GM19468 (cell line): ENCODE measurements around the gene AHCY.
"Not testable (repeated sequence)": the region's sequence is repeated elsewhere in the genome, so short reads cannot be mapped to it uniquely, and the experiment has no call there.

Experiments used
- ATAC-seq: cut with Tn5 transposase; IDR thresholded peaks from one replicate; pipeline ENCODE4 v1.9.1; 2021; ENCODE audit warnings: mild to moderate bottlenecking, moderate library complexity, moderate number of reproducible peaks; ENCODE audit not compliant: unreplicated experiment; ENCODE audit errors: extremely low read depth

The AHCY gene

DNA sequence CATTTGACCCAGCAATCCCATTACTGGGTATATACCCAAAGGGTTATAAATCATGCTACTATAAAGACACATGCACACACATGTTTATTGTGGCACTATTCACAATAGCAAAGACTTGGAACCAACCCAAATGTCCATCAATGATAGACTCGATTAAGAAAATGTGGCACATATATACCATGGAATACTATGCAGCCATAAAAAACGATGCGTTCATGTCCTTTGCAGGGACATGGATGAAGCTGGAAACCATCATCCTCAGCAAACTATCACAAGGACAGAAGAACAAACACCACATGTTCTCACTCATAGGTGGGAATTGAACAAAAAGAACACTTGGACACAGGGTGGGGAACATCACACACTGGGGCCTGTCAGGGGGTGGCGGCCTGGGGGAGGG is 25.1 kb upstream of the AHCY start:
- not testable (repeated sequence) for ATAC-seq

- ATAC-seq: no peak
These were observed 21.4 kb upstream of the AHCY start for GRCh38 chr20:34324541-34324940.

DNA sequence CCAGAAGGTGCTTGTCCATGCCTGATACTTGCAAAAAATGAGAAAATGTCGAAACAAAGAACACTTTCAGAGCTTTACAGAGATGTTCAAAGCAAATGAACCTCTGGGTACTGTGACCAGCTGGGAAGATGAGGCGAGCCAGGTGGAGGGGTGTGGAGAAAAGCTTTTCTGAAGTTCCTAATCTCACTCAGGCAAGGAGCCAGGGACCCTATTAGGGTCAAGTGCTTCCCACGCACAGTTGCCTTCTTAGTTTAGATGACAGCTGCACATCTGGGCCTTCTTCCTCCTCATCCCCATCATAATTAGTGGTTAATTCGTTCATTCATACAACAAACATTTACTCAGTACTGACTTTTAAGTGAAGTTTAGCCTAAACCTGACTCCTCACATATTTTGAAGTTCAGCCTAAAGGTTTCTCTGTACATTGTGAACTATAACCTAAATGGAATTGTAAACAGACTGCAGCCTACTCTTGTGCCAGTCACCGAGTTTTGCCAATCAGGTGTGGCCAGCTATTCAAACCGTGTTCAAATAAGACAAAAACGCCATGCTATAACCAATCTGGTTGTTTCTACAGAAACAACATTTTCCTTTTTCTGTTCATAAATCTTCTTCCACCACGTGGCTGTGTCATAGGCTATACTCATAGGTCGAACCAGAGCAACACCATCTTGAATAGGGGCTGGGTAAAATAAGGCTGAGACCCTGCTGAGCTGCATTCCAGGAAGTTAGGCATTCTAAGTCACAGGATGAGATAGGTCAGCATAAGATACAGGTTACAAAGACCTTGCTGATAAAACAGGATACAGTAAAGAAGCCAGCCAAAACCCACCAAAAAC is 19.3 kb upstream of the AHCY start:
- ATAC-seq: no peak

- no peak for ATAC-seq
These were observed 17.7 kb upstream of the AHCY start for GRCh38 chr20:34320861-34321260.

DNA sequence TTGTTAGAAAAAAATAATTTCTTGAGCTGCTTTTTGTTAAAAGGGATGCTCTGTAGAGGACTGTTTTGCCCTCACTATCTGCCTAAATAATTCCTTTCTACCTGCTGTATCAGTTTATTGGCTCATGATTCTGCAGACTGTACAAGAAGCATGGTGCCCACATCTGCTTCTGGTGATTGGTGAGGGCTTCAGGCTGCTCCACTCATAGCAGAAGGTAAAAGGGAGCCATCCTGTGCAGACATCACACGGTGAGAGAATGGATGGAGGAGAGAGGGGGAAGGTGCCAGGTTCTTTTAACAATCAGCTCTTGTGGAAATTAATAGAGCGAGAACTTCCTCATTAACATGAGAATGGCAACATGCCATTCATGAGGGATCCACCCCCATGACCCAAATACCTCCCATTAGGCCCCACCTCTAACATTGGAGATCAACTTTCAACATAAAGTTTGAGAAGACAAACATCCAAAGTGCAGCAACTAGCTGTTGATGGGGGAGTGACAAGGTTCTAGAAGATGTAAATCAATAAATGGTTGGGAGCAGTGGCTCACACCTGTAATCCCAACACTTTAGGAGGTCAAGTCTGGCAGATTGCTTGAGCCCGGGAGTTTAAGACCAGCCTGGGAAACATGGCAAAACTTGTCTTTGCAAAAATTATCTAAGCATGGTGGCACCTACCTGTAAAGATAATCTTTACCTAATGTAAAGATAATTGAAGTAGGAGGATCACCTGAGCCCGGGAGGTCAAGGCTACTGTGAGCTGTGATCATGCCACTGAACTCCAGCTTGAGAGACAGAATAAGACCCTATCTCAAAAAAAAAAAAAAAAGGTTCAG is 15.7 kb upstream of the AHCY start:
- ATAC-seq: no peak

- no peak for ATAC-seq
These were observed 13.2 kb upstream of the AHCY start for GRCh38 chr20:34316196-34316814.

GRCh38 chr20:34315236-34315635 is 12.1 kb upstream of the AHCY start:
- no peak for ATAC-seq

DNA sequence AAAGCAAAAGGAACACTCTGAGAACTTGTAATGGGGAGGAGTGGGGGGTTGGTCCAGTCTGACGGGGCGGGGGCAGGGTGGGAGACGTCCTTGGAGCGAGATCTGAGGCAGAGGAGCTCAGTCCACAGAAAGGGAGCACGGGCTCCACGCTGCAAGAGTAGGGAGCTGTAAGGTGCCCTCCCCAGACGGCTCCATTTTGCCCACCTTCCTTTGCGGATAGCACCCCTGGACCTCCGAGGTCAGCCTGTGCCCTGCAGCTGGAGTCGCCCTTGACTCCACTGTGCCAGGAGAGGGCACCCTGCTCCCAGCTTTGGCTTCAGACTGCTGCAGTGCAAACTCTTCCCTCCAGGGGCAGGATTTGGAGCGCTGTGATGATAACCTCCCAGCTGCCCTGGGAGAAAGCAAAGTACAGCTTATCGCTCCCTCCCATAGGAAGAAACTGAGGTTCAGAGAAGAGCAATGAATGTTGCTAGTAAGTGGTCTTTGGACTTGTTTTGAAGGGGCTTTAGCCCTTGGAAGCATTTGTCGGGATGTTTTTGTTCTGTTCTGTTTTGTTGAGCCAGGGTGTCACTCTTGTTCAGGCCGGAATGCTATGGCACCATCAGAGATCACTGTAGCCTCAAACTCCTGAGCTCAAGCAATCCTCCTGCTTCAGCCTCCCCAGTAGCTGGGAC is 9.5 kb upstream of the AHCY start:
- peak; percentile 76 for ATAC-seq

DNA sequence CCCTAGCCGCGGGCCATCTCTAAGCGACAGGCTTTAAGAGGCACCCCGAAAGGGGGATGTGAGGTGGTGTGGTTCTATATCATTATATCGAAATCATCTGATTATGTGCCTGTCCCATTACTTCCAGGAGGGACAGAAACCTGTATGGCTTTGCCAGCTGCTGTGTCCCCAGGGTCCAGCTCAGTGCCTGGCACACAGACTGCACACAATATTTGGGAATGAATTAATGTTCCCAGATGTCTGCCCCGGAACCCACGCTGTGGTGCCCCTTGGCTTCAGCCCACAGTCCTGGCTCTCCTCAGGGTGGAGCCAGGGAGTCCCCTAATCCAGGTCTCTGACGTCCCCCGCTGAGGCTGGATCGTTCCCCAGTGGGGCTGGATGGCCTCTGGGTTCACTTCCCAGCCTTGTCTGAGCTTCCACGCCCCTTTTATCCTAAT is 8.9 kb upstream of the AHCY start:
- no peak for ATAC-seq

DNA sequence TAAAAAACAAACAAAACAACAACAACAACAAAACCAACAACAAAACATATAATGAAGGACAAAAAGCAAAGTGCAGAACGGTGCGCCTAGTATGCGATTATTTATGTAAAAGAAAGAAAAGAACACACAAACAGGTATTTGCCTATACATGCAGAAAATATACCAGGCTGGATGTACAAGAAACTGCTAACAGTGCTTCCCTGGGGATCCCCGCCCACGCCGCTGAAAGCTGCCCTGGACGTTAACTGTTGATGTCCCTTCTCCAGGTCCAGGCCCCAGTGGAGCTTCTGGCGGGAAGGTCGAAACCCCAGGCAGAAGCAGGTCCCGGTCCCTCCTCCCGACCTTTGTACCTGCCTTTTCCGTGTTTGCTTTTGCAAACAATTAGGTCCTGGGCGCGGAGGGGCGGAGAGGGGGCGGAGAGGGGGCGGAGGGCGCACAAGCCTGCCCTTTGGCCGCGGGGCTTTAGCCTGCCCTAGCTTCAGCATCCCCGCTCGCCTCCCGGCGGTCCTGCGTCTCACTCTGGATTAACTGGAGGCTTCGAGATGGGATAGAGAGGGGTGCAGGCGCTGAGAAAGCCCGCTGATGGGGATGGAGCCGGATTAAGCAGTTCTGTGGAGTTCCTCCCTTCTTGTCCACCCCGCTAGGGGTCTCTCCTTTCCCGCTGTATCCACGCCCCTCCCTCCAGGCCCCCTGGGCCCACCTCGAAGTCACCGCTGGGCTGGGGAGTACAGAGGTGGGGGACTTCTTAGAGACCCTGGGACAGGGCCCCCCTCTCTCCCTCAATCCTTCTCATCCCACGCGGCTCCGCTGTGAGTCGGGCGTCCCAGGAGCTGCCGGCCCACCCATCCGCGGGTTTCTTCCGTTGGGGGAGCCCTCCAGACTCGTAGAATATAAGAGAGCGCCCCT is 8.2 kb upstream of the AHCY start:
- ATAC-seq: no peak

GRCh38 chr20:34310481-34311117 is 7.4 kb upstream of the AHCY start:
- no peak for ATAC-seq

- no peak for ATAC-seq
These were observed 6.5 kb upstream of the AHCY start for GRCh38 chr20:34309691-34310090.

GRCh38 chr20:34305333-34306230 is 2.4 kb upstream of the AHCY start:
- ATAC-seq: no peak

GRCh38 chr20:34302312-34302722 is 838 bp downstream of the AHCY start:
- ATAC-seq: no peak

GRCh38 chr20:34301587-34302311 is 1.4 kb downstream of the AHCY start:
- ATAC-seq: no peak

- no peak for ATAC-seq
These were observed 2.2 kb downstream of the AHCY start for GRCh38 chr20:34300809-34301586.
